ENCODE results near the gene TBC1D5. TPM values are rescaled to one million over a fixed set of nuclear protein-coding genes. Genes with fewer than 3 reads are reported as not detected.

Gene TBC1D5
- total and polyA plus RNA-seq, 10 donors: 6.4 to 140 (median 97.1) TPM

DNA sequence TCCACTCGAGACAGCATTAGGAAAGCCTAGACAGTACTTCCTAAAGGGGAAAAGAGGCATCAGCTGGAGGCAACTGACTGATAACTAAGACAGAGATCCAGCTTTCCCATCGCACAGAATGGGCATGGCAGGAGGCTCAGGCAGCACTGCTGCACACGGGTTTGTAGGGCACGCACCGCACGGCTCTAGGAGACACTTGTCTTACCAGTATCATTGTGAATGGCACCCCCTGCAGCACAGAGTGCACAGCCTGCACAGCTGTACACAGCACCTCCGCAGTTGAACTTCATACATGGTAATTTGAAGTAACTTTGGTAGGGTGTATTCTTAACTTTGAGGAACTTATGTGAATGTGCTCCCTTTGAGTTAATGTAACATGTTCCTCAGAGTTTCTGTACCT is 576.1 kb downstream of the TBC1D5 start:
- 89 to 96% (median 92%) methylated on average over 7 of the region's 7 CpGs for WGBS, 5 donors
- TF ChIP-seq POLR2AphosphoS5 (IDR thresholded peaks at IDR 0.05) (no peak), POLR2A (IDR thresholded peaks at IDR 0.05) (no peak)
- TF ChIP-seq, protein P1, sequence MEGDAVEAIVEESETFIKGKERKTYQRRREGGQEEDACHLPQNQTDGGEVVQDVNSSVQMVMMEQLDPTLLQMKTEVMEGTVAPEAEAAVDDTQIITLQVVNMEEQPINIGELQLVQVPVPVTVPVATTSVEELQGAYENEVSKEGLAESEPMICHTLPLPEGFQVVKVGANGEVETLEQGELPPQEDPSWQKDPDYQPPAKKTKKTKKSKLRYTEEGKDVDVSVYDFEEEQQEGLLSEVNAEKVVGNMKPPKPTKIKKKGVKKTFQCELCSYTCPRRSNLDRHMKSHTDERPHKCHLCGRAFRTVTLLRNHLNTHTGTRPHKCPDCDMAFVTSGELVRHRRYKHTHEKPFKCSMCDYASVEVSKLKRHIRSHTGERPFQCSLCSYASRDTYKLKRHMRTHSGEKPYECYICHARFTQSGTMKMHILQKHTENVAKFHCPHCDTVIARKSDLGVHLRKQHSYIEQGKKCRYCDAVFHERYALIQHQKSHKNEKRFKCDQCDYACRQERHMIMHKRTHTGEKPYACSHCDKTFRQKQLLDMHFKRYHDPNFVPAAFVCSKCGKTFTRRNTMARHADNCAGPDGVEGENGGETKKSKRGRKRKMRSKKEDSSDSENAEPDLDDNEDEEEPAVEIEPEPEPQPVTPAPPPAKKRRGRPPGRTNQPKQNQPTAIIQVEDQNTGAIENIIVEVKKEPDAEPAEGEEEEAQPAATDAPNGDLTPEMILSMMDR (IDR thresholded peaks at IDR 0.05 in 8 of 11, conservative IDR thresholded peaks at IDR 0.05 in 3 of 11): no peak
- no peak for DNase-seq
- no peaks in the 10 kb centered on the region for H3K27me3 ChIP-seq (replicated peaks in 1 of 7)
- H3K9me3 ChIP-seq: no peaks in the 10 kb centered on the region
- no peaks in the 10 kb centered on the region for H3K4me1 ChIP-seq
- no peak overlapping the region for H3K4me3 ChIP-seq
- H3K27ac ChIP-seq: no peak overlapping the region
- H3K36me3 ChIP-seq: peaks cover 0 to 82% (median 50%) of the 10 kb centered on the region in 6 donors
- intact Hi-C loops (cut with DNase I; ENCODE audit: low total_unique reads): no loop called here

DNA sequence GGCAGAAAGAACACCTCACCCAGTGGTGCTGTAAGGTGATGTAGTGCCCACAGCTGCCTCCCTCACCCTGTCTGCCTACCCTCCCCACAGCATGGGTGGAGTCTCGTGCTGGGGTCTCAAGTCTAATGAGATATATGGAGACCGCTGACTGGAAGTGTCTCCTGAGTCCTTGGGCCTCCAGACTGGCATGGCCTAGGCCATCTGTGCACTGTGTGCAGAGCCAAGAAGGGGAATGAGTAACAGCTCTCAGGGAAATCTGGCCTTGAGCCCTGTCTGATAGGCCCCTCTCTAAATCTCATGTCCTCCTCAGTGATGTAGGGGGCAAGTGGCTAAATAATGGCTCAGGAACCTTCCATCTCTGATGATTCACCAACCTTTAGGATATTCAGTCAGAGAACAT is 580.3 kb downstream of the TBC1D5 start:
- no peak for TF ChIP-seq POLR2A (IDR thresholded peaks at IDR 0.05)
- TF ChIP-seq, protein P1 (IDR thresholded peaks at IDR 0.05 in 8 of 11, conservative IDR thresholded peaks at IDR 0.05 in 3 of 11): no peak
- TF ChIP-seq POLR2AphosphoS5 (IDR thresholded peaks at IDR 0.05): no peak
- intact Hi-C loops (cut with DNase I; ENCODE audit: low total_unique reads): no loop called here
- Histone ChIP-seq H3K9me3 (no peaks in the 10 kb centered on the region), H3K27me3 (replicated peaks in 1 of 7) (no peaks in the 10 kb centered on the region), H3K4me3 (no peak overlapping the region), H3K4me1 (no peaks in the 10 kb centered on the region), H3K36me3 (peaks cover 0 to 100% (median 72%) of the 10 kb centered on the region in 6 donors), H3K27ac (no peak overlapping the region)
- no peak for DNase-seq
- WGBS, 5 donors: 96 to 100% (median 100%) methylated on average over 2 of the region's 2 CpGs

DNA sequence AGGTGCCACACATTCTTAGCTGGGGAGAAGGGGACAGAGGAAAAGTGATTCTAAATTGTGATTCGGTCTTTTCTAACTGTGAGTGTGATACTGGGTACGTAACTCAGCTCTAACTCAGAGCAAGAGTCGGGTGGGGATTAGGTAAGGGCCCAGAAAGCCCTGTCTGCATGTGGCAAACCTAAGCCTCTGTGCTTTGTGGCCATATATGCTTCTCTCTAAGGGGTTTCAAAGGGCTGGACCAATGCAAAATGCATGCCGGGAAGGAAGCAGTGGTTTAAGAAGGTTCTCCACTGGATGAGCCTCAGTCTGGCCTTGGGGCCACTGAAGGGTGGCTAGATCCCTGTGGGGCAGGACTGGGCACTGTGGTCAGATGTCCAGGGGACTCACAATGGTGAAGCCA is 581.8 kb downstream of the TBC1D5 start:
- no peak overlapping the region for H3K27ac ChIP-seq
- DNase-seq: no peak
- H3K27me3 ChIP-seq (replicated peaks in 1 of 7): no peaks in the 10 kb centered on the region
- 78 to 98% (median 85%) methylated on average over 4 of the region's 4 CpGs for WGBS, 5 donors
- TF ChIP-seq, protein P1 (IDR thresholded peaks at IDR 0.05 in 8 of 11, conservative IDR thresholded peaks at IDR 0.05 in 3 of 11): no peak
- TF ChIP-seq POLR2AphosphoS5 (IDR thresholded peaks at IDR 0.05): no peak
- no peak for TF ChIP-seq POLR2A (IDR thresholded peaks at IDR 0.05)
- H3K9me3 ChIP-seq: no peaks in the 10 kb centered on the region
- H3K4me1 ChIP-seq: no peaks in the 10 kb centered on the region
- intact Hi-C loops (cut with DNase I; ENCODE audit: low total_unique reads): no loop called here
- H3K36me3 ChIP-seq: peaks cover 0 to 100% (median 73%) of the 10 kb centered on the region in 6 donors
- H3K4me3 ChIP-seq: no peak overlapping the region

DNA sequence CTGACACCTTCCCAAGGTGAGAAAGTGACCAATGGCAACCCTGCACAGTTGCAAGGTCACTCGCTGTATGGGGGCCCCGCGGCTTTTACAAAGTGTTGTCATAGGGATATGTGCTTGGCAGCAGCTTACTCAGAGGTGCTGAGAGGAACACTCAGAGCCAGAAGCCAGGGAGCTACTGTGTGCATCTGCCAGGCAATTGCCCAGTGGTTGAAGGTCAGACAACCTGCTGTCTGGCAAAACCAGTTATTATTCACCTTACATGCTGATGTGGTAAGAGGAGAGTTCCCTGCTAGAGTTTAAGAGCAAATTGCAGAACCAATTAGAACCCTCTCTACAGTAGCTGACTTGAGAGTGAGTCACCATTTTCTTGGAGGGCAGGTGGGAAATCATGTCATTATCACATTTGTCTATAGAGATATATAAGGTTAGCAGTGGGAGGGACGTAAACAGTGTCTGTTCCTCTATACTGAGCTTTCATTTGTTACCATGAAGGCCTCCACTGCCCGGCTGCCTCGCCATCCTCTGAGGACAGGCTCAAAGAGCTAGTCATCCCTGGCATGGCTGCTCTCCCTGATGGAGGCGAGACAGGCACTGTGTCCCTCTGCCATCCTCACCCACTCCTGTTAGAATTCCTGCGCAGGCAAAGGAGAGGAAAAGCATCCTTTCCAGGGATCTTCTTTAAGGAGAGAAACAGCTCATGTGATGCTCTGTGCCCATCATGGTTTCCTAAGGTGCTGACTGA is 583.3 kb downstream of the TBC1D5 start:
- WGBS, 5 donors: 94 to 99% (median 96%) methylated on average over 8 of the region's 8 CpGs
- intact Hi-C loops (cut with DNase I; ENCODE audit: low total_unique reads): no loop called here
- H3K36me3 ChIP-seq: peaks cover 0 to 100% (median 74%) of the 10 kb centered on the region in 6 donors

More for the DNA sequence above, 583.3 kb downstream of the TBC1D5 start:
- no peak for DNase-seq
- Histone ChIP-seq H3K27me3 (replicated peaks in 1 of 7) (no peaks in the 10 kb centered on the region), H3K27ac (no peak overlapping the region), H3K4me3 (no peak overlapping the region), H3K4me1 (no peaks in the 10 kb centered on the region), H3K9me3 (peaks cover 0 to 12% (median 6%) of the 10 kb centered on the region in 8 donors)
- no peak for TF ChIP-seq POLR2A (IDR thresholded peaks at IDR 0.05)
- TF ChIP-seq, protein P1 (IDR thresholded peaks at IDR 0.05 in 8 of 11, conservative IDR thresholded peaks at IDR 0.05 in 3 of 11): no peak
- no peak for TF ChIP-seq POLR2AphosphoS5 (IDR thresholded peaks at IDR 0.05)
